ENCODE measurements around the gene STXBP6.

Gene STXBP6

DNA sequence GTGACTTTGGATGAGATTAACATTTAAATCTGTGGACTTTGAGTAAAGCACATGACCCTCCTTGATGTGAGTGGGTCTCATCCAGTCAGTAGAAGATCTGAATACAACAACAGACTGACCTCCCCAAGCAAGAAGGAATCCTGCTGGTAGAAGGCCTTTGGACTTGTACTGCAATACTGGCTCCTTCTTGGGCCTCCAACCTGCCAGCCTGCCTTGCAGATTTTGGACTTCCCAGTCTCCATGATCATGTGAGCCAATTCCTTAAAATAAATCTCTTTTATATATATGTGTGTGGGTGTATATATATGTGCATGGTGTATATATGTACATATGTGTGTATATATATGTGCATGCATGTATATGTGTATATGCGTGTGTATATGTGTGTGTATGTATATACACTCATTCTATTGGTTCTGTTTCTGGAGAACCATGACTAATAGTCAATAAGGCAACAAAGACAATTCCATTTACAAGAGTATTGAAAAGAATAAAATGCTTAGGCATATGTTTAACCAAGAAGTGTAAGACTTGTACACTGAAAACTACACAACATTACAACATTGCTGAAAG, 183.8 kb downstream of the STXBP6 start:
- in situ Hi-C loops (cut with HindIII; ENCODE audit: low sequenced_read_pairs) = no loop called here

DNA sequence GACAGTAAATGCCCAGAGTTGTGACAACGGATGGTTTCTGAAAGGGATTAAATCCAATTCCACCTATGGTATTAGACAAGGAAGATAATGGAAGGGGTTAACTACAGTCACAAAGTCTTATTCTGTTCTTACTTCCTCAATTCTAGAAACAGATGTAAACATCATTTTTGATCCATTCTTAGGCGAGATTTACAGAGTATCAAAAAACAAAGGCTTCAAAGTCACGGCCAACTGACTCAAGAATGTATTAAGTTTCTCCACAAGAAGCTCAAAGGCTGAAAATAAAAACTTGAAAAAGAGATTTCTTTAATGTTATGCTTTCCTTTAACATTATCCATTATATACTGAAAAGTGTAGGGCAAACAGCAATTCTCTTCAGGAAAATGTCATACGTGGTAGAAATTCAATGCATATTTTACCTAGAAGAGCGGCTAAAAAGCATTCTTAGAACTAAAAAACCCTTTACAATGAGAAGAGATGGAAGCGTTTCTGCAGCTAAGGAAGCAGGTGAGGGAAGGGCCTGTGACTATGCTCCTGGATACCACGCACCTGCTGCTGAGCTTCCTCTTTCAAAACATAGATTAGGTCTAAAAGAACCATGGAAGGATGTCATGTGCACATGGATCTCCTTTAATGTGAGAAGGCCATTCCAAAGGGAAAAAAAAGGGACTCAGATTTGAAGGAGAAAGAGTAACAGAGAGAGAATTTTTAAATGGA, 185.8 kb downstream of the STXBP6 start:
- in situ Hi-C loops (cut with HindIII; ENCODE audit: low sequenced_read_pairs) = no loop called here

DNA sequence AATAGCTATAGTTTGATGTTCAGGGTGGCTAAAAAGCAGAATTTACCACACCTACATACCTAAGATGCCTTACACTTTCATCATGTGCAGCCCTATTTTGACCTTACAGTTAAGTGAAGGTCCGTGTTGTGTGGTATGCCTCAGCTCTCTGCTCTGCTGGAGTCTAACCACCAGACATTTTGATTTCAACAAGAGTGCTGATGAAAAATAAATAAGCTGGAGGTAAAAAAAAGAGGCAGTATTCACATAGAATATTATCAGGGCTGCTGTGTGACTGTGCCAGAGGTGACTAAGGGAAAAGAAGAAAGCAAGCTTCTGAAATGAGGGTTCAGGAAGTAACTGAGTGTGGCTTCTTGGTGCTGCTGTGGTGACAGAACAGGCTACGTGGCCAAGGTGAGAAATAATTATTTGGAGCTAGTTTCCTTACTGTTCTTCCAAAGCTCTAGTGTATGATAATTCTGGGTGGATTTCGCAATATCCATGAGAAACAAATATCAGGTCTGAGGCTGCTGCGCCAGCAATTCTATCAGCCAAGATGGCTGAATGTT, 188.8 kb downstream of the STXBP6 start:
- in situ Hi-C loops (cut with HindIII; ENCODE audit: low sequenced_read_pairs) = no loop called here

DNA sequence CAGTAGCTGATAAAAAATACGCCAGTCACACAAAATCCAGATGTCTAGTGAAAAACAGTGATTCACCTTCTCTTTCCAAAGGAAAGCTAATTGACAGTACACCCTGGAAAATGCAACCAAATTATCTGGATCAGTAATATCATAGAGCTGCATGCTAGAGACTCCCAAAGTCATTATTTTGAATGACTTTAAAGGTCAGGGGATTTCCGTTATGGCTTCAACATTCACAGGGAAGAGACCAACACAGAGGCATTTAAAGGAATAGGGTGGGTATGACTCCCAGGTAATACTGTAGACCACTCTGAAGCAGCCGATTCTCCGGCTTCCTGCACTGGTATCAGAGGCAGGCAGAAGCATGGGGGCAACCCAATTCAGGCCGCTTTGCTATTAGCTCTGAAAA, 190.4 kb downstream of the STXBP6 start:
- in situ Hi-C loops (cut with HindIII; ENCODE audit: low sequenced_read_pairs) = no loop called here

DNA sequence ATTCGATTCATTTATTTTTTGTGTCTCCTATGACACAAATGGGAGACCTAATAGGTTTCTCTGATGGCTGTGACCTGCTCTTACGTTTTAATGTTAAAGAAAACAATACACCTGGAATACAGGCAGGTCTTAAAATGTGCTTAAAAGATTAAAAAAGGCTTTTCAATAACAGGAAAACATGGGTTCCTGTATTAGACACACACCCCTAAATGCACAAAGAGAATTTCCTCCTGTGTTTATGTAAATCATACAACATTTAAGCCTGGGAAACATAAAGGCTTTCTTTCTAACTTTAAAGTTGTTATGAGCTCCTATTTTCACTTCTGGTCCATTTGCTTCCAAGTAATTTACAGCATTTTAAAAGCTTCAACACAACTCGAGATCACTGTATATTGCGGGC, 191.3 kb downstream of the STXBP6 start:
- in situ Hi-C loops (cut with HindIII; ENCODE audit: low sequenced_read_pairs) = no loop called here

DNA sequence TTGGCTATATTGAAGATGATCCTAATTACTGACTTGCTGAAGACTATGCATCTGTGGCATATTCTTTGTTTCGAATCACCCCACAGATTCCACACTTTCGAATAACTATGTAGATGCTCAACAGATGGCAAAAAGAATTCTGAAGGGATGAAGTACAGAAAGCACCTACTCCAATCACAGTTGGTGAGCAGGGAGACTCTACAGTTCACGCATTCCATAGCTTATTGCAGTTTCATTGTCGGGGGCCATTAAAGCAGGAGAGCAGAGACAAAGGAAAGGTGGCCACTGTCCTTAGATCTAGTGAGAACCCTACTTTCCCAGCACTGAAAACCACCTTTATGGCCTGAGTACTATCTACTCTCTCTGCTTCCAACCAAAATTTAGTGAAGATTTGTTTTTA, 191.9 kb downstream of the STXBP6 start:
- in situ Hi-C loops (cut with HindIII; ENCODE audit: low sequenced_read_pairs) = no loop called here

DNA sequence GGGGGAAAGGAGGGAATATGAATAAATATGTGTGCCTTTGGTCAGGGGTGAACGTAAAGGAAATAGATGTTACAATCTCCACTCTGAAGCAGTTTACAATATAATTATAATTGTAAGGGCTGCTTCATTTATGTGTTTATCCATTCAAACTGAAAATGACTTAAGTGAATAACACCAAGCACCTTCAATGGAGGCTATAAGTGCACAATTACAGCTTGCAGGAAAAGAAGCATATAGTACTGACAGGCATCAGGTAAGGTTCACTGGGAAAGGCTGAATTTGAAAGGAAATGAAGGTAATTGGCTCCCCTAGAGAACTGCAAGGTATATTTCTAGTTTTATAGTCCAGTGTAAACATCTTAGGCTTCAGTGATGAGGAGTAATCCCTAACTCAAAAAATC, 192.7 kb downstream of the STXBP6 start:
- in situ Hi-C loops (cut with HindIII; ENCODE audit: low sequenced_read_pairs) = no loop called here

DNA sequence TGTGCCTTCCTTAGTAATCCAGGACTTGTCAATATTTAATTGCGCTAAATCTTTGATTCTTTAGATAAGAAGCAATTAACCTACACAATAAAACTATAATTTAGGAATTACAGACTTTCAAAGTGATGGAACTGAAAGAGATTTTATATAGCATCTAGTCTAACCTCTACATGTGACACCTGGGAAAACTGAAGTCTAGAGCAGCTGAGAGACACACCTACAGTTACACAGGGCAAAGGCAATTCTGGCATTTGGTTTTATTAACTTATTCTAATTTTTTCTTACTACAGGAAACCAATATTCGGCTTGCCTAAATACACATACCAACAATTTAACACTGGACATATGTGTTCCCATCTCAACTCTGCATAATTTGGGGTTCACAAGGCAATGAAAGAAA, 196.5 kb downstream of the STXBP6 start:
- in situ Hi-C loops (cut with HindIII; ENCODE audit: low sequenced_read_pairs) = no loop called here

DNA sequence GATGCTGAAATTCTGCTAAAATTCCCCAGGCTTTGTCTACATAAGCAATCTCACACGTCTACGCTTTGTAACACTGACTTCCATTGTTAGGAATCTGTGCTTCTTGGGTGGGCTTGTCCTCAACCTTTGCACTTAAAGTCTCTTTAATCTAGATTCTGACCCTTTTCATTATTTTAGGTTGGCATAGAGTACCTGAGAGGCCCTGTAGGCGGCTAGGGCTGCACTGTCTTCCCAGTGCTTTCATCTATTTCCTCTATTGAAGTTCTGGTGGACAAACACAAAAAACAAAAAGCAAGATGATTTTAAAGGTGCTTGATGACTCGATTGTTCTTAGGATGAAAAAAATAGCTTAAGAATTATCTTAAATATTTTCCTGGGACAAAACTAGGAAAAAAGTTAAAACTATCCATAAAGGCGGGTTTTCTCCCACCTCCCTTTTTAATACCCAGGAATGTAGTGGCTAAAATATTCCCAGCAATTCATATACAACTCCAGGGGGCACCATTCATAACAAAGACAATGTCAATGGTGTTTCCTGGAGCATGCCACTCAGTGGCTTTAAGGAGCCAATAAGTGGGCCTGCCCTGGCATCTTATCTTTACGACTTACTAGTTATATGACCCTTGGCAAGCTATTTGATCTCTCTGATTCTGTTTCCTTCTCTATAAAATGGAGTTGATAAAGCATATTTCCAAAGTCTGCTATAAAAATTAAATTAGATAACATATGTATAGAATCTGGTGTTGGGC, 197.5 kb downstream of the STXBP6 start:
- in situ Hi-C loops (cut with HindIII; ENCODE audit: low sequenced_read_pairs) = no loop called here

DNA sequence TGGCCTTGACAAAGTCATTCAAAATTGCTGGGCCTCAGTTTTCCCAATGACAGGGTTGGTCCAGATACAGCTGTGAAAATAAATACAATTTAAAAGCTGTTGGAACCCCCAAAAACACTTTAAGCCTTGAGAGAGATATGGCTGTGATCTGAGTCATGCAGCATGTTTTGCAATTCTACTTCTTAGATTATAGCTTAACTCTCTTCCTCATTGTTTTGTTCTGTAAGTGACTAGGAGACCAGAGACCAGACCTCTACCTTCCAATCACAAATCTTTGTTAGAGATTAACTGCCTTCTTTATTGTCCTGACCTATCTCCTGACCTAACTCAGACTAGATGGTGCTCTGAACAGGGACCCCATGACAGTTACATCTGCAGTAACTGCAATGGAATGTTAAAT, 198.1 kb downstream of the STXBP6 start:
- in situ Hi-C loops (cut with HindIII; ENCODE audit: low sequenced_read_pairs) = no loop called here

DNA sequence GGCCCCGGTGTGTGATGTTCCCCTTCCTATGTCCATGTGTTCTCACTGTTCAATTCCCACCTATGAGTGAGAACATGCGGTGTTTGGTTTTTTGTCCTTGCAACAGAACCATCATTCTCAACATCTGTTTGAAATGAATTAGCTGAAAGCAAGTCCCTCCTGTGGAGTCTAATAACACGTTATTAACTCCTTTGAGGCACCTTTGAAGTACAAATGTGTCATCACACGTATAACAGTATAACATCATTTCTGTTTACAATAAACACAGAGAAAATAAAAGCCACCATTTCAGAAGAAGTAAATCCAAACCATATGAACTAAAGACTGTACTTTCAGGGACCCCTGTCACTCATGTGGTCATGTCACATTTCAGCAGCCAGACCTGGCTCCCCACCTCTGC, 198.5 kb downstream of the STXBP6 start:
- in situ Hi-C loops (cut with HindIII; ENCODE audit: low sequenced_read_pairs) = no loop called here

DNA sequence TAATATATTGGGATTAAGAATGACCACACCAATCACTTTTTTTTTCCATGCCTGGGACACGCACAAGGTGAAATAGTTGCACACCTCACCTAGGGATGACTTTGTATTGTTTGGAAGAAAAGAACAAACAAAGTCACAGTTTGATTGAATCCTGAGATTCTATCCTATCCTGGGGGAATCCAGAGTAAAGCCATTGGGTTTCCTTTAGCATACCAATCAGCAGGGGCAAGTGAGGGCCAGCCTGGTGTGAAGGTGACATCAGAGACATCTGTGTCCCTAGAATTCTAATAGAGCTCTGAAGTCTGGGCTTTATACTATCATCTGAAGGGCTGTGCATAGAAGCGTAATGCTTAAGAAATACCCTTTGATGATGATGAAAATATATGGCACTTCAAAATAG, 199.9 kb downstream of the STXBP6 start:
- in situ Hi-C loops (cut with HindIII; ENCODE audit: low sequenced_read_pairs) = no loop called here

DNA sequence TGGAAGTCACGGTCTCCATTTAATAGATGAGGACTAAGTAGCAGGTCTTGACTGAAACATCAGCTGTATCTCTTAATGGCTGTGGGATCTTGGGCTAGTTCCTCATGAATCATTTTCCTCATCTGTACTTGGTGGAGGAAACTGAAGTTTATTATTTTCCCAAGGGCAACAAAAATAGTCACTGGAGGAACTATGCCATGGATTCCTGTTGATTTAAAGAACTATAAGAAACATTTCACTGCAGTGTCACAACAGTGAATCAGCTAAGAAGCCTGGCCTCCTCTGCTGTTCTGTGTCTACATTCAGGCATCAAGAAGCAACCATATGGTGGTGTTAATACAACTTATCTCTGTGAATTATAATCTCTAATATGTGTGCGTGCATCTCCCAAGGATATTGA, 200.5 kb downstream of the STXBP6 start:
- in situ Hi-C loops (cut with HindIII; ENCODE audit: low sequenced_read_pairs) = no loop called here

DNA sequence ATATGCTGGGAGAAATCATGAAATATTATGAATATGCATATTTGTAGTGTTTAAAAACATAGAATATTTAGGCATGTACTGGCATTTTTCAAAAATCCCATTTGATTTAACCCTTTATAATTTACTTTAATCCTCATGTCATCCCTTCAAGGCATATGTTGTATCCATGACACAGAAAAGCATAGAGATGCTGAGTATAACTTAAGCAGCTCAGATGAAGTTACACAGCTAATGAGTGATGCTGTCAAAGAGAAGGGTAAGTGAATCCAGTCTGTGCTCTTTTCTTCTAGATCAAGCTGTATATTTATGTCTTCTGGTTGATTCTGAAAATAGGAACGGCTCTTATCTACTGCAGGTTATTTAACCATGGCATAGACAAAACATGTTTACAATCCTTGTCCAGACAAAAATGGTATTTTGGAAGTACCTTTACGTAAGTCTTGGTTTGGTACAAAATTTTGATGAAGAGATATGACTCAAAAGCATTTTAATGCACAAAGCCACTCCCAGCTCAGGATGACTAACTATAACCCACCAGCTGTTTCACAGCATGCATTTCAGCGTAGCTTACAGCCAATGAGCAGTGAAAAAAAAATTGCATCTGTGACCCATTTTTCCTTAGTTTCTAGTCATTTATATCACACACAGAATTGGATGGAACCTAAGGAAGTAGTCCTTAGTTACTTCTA, 201.7 kb downstream of the STXBP6 start:
- in situ Hi-C loops (cut with HindIII; ENCODE audit: low sequenced_read_pairs) = no loop called here

DNA sequence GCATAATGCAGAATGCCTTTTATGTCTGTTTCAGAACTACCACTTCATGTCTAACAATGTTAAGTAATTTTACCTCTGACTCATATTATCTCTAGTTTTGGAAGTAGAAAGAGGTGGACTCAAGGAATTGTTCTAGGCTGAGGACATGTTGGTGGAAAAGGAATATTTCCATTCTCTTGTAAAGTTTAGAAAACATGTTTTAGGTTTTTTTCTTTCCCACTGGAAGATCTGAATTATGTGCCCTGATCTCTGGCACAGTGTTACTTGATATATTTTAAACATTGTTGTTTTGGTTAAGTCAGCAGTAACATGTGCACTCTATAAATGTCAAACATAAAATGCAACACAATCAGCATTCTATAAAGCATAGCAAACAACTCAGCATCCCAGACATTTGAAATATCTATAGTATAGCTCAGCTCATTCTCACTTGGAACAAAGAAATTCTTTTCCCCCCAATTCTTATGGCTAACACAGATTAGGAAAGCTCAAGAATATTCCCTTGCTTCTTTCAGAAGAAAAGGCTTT, 202.3 kb downstream of the STXBP6 start:
- in situ Hi-C loops (cut with HindIII; ENCODE audit: low sequenced_read_pairs) = no loop called here

DNA sequence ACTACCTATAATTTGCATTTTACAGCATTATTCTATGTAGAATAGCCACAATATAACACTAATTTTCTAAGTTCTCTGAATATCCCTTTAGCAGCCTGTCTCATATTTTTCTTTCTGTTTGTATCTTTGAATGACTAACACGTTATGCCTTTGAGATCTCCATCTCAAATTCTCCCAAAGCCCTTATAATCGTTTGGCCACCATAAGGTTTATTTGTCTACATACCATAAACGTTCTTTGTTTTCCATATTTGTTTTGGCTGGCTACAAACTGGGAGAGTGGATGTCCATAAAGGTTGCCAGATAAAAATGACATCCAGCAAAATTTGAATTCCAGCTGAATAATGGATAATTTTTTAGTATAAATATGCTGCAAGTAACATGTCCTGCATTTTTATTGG, 203.7 kb downstream of the STXBP6 start:
- in situ Hi-C loops (cut with HindIII; ENCODE audit: low sequenced_read_pairs) = no loop called here

DNA sequence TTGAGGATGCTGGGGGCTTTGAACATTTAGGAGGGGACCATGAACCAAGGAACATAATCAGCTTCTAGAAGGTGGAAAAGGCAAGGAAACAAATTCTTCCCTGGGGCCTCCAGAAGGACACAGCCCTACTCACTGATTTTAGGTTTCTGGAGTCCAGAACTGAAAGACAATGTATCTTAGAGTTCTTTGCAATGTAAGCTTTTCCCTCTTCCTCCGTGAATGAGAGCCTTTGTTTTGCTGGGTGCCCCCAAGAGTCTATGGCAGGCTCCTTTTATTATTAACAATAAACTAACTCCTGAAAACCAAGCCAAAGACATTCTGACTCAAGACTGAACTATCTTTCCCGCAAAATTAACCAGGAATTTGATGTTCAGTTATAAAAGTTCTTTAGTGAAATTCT, 204.1 kb downstream of the STXBP6 start:
- in situ Hi-C loops (cut with HindIII; ENCODE audit: low sequenced_read_pairs) = no loop called here

DNA sequence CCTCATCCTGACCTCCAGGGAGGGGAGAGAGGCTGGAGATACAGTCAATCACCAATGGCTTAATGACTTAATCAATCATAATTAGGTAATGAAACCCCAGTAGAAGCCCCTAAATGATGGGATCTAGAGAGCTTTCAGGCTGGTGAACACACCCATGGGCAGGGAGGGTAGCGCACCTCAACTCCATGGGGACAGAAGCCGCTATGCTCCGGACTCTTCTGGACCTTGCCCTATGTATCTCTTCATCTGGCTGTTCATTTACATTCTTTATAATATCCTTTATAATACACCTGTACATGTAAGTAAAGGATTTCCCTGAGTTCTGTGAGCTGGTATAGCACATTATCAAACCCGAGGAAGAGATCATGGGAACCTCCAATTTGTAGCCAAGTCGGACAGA, 205.9 kb downstream of the STXBP6 start:
- in situ Hi-C loops (cut with HindIII; ENCODE audit: low sequenced_read_pairs) = no loop called here

DNA sequence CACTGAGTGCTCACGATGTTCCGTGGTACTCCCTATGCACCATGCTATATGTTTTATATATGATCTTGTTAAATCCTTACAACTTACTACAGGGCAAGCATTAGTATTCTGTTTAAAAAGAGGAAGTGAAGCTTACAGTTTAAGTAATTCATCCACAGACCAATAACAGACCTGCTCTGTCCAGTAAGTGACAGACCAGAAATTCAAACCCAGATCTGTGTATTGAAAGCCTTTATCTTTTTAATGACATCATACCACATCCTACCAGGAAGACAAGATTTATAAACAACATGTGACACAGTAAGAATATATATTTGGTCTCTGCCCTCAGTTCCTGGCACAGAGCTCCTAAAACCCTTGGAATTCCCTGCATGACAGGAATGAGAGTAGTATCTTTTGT, 206.5 kb downstream of the STXBP6 start:
- in situ Hi-C loops (cut with HindIII; ENCODE audit: low sequenced_read_pairs) = no loop called here

DNA sequence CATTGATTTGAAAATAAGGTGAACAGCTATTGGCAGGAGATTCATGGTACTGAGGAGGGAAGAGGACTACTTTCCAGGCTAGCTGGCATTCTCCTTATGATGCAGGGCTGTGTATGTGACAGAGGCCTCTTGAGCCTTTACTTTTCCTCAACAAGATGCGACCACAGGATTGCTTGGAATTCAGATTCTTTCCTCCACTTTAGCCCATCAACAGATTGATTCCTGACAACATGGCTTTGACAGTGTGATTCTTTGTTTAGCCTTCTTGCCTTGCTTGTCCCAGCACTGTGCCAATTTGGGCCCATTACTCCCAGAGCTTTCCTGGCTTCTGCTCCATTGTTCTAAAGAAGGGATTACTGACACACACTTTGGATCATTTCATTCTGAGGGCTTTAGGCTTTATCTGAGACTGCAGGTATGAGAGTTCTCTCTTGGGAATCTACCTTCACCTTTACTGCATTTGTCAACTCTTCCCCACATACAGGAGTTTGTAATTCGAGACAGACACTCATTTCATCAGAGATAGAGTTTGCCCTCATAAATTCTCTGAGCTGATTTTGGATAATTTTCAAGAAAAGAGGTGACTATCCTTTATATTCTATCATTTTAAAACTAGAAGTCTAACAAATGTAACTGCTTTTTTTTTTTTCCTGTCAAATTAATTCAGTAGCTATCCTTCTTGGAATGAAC, 209.6 kb downstream of the STXBP6 start:
- in situ Hi-C loops (cut with HindIII; ENCODE audit: low sequenced_read_pairs) = no loop called here

Data from DLD1 (cell line).